K562 (cell line): ENCODE results near the gene PIK3R2. TPM values are rescaled to one million over a fixed set of nuclear protein-coding genes. Genes with fewer than 3 reads are reported as not detected.

ENCODE experiments used
- ATAC-seq: fragments of 200-7000 bp; cut with Tn5 transposase; 3 replicates; pipeline ENCODE4 v1.9.1; 2020; ENCODE audit warnings: moderate library complexity
- BruUV-seq: library from RNA; stranded (reverse); fragments of 400-500 nt; replicated peaks from 2 replicates; lab custom pipeline; 2021; lab: Mats Ljungman, UMichigan
- CTCF ChIA-PET: fragments of 300-600 bp; formaldehyde crosslinking; extraction: SDS; loops from one replicate; lab custom pipeline; 2021; ENCODE audit warnings: low intra/inter-chr PET ratio; lab: Yijun Ruan, JAX
- POLR2A ChIA-PET: fragments of 300-600, 350-650 bp; sonication (Branson Sonifier 250); formaldehyde crosslinking; extraction: SDS; loops from one replicate; lab custom pipeline; 2021; ENCODE audit warnings: antibody characterized with exemption, inconsistent platforms; lab: Yijun Ruan, JAX
- DNase-seq, 4 experiments: peaks; one replicate each; pipeline versions ENCODE4 v3.0.0 to v3.0.0-alpha.2; 2011 to 2018; ENCODE audit warnings: low spot score in 3 of 4, mixed read lengths in 3 of 4; ENCODE audit errors: extremely low read depth in 1 of 4
- FAIRE-seq: peaks from 2 replicates; lab custom pipeline; 2011; peaks lifted over from hg19 to GRCh38; lab: Jason Lieb, UNC
- H2AFZ ChIP-seq: 2 replicates; pipeline ENCODE4 v1.6.0; 2011; ENCODE audit warnings: low read depth, low read length, control low read depth, inconsistent platforms
- H3K27ac ChIP-seq: fragments of 200-600 bp; 3 replicates; pipeline ENCODE4 v1.8.0; 2011; ENCODE audit warnings: low read depth, mild to moderate bottlenecking, control low read depth, inconsistent platforms, low read length, moderate library complexity, mixed read lengths; ENCODE audit errors: extremely low read depth
- H3K27me3 ChIP-seq, 2 experiments: fragments of 300-600 bp in 1 of 2; 2 replicates in 1 of 2; 3 replicates in 1 of 2; pipeline versions ENCODE4 v1.6.0 to v1.8.0; 2011; ENCODE audit warnings: inconsistent platforms in 2 of 2, low read length in 2 of 2, mild to moderate bottlenecking in 1 of 2, mixed read lengths in 1 of 2, moderate library complexity in 1 of 2; ENCODE audit not compliant: control insufficient read depth in 2 of 2, insufficient read depth in 2 of 2
- H3K36me3 ChIP-seq: fragments of 300-600 bp; 3 replicates; pipeline ENCODE4 v1.8.0; 2011; ENCODE audit warnings: mild to moderate bottlenecking, low read length, inconsistent platforms; ENCODE audit not compliant: control insufficient read depth, insufficient read depth
- H3K4me1 ChIP-seq, 2 experiments: fragments of 200-600 bp in 1 of 2; replicated peaks in 1 of 2; 2 replicates in 1 of 2; 3 replicates in 1 of 2; pipeline versions ENCODE4 v1.5.1 to v1.8.0; 2011; ENCODE audit warnings: inconsistent platforms in 2 of 2, low read length in 2 of 2, mild to moderate bottlenecking in 1 of 2, mixed read lengths in 1 of 2, moderate library complexity in 1 of 2; ENCODE audit not compliant: control insufficient read depth in 2 of 2, insufficient read depth in 2 of 2
- H3K4me2 ChIP-seq: 2 replicates; pipeline ENCODE4 v1.6.1; 2011; ENCODE audit warnings: low read length, control low read depth, inconsistent platforms, mixed read lengths; ENCODE audit not compliant: insufficient read depth
- H3K4me3 ChIP-seq: fragments of 200-600 bp; sonication (generic), shearing (Covaris generic); 2 replicates; pipeline ENCODE4 v1.5.1; 2016; ENCODE audit warnings: control low read depth, inconsistent platforms
- H3K79me2 ChIP-seq: fragments of 200-600 bp; 3 replicates; pipeline ENCODE4 v1.8.0; 2011; ENCODE audit warnings: low read length, inconsistent platforms; ENCODE audit not compliant: control insufficient read depth, insufficient read depth
- H3K9ac ChIP-seq, 2 experiments: 2 replicates each; pipeline versions ENCODE4 v1.6.0 to v1.6.1; 2011; ENCODE audit warnings: low read depth in 2 of 2, low read length in 2 of 2, control low read depth in 1 of 2, inconsistent platforms in 1 of 2, mild to moderate bottlenecking in 1 of 2, mixed read lengths in 1 of 2; ENCODE audit not compliant: insufficient read depth in 1 of 2
- H3K9me1 ChIP-seq: one replicate; pipeline ENCODE4 v1.6.0; 2011; ENCODE audit warnings: inconsistent platforms, mild to moderate bottlenecking, low read length, moderate library complexity; ENCODE audit not compliant: control insufficient read depth, insufficient read depth
- H3K9me3 ChIP-seq: replicated peaks from 2 replicates; pipeline ENCODE4 v1.5.1; 2011; ENCODE audit warnings: low read depth, low read length, inconsistent platforms; ENCODE audit not compliant: control insufficient read depth, insufficient read depth
- H4K20me1 ChIP-seq: replicated peaks from 2 replicates; pipeline ENCODE4 v1.6.1; 2011; ENCODE audit warnings: low read length, inconsistent platforms, mixed read lengths; ENCODE audit not compliant: control insufficient read depth, insufficient read depth
- CREB5 ChIP-seq: fragments of 250-450 bp; sonication (Bioruptor Pico); IDR thresholded peaks from 2 replicates; pipeline ENCODE4 v1.5.0; 2020; ENCODE audit warnings: mild to moderate bottlenecking
- ELF1 ChIP-seq: fragments of 200-800 bp; sonication (Bioruptor generic); IDR thresholded peaks from 2 replicates; pipeline ENCODE4 v1.6.1; 2016; ENCODE audit warnings: missing genetic modification characterization, missing compliant biosample characterization
- GTF2A2 ChIP-seq: IDR thresholded peaks from 2 replicates; pipeline ENCODE4 v1.6.1; 2016; ENCODE audit warnings: mild to moderate bottlenecking, missing genetic modification characterization, missing compliant biosample characterization
- HOMEZ ChIP-seq: fragments of 250-450 bp; sonication (Bioruptor Pico); IDR thresholded peaks from 2 replicates; pipeline ENCODE4 v1.4.0; 2020; ENCODE audit warnings: mild to moderate bottlenecking, moderate library complexity
- LEF1 ChIP-seq: fragments of 450-650 bp; IDR thresholded peaks from 2 replicates; pipeline ENCODE4 v1.6.1; 2016; ENCODE audit warnings: mild to moderate bottlenecking
- MYC ChIP-seq, 2 experiments: fragments of 250-450 bp in 1 of 2; sonication (Bioruptor Pico) in 1 of 2; IDR thresholded peaks; 2 replicates each; pipeline versions ENCODE4 v1.5.1 to v1.6.1; 2012 to 2021; ENCODE audit warnings: low read depth in 2 of 2, borderline replicate concordance in 1 of 2, improper control_type of control experiment in 1 of 2, low read length in 1 of 2, mild to moderate bottlenecking in 1 of 2, moderate library complexity in 1 of 2
- PHB2 ChIP-seq: fragments of 450-650 bp; IDR thresholded peaks from 2 replicates; pipeline ENCODE4 v1.6.1; 2017; ENCODE audit warnings: low read depth
- STAG1 ChIP-seq: sonication (generic); formaldehyde crosslinking; IDR thresholded peaks from 2 replicates; pipeline ENCODE4 v1.5.0; 2020; ENCODE audit warnings: missing genetic modification reagents, borderline replicate concordance
- ZFP36 ChIP-seq: fragments of 150-350 bp; IDR thresholded peaks from 2 replicates; pipeline ENCODE4 v1.6.1; 2018; ENCODE audit warnings: low read length, low read depth; ENCODE audit not compliant: partially characterized antibody
- ZNF12 ChIP-seq: sonication (generic); formaldehyde crosslinking; IDR thresholded peaks from 2 replicates; pipeline ENCODE4 v1.4.0; 2020; ENCODE audit warnings: mild to moderate bottlenecking, missing genetic modification reagents
- ZNF324 ChIP-seq: fragments of 250-450 bp; sonication (Bioruptor Pico); IDR thresholded peaks from 2 replicates; pipeline ENCODE4 v1.4.0; 2020; ENCODE audit warnings: mild to moderate bottlenecking
- ZNF431 ChIP-seq: sonication (generic); formaldehyde crosslinking; IDR thresholded peaks from 2 replicates; pipeline ENCODE4 v1.8.0; 2022; ENCODE audit warnings: mild to moderate bottlenecking, missing genetic modification reagents
- WGBS: fragments of 100-300 bp; shearing (Covaris generic); methylation state at CpG from one replicate; pipeline ENCODE4 v1.1.6; 2016; ENCODE audit warnings: low coverage, mixed read lengths; ENCODE audit not compliant: insufficient coverage; ENCODE audit errors: missing lambda C conversion rate; 5-methylcytosine and 5-hydroxymethylcytosine counted together
- in situ Hi-C: fragments of 300-500 bp; cut with MboI; formaldehyde crosslinking; loops from 4 replicates; pipeline ENCODE4 v1.15.0; 2018; ENCODE audit warnings: inconsistent platforms, mixed read lengths
- intact Hi-C: fragments of 100-400 bp; cut with micrococcal nuclease; formaldehyde crosslinking; loops from 2 replicates; pipeline ENCODE4 v1.14.2; 2022
- polyA plus RNA-seq, 8 experiments: library from polyadenylated mRNA; depleted of rRNA in 4 of 8; stranded (reverse) in 5 of 8; unstranded in 3 of 8; fragments of >200 nt; fragmentation: Nextera tagmentation in 2 of 8; fragmentation: Illumina TruSeq in 1 of 8; extraction: Ambion mirVana in 2 of 8; extraction: Trizol in 1 of 8; gene quantifications; 2 replicates each; pipeline versions ENCODE4 v1.2.1 to v1.2.3, GENCODE V29; 2011 to 2014; ENCODE audit warnings: inconsistent platforms in 1 of 8, missing spikeins in 1 of 8
- total RNA-seq, 7 experiments: library from RNA; depleted of rRNA in 6 of 7; stranded (reverse); fragments of >200 nt in 6 of 7; fragmentation: Illumina TruSeq in 2 of 7; extraction: Trizol in 2 of 7; gene quantifications; 2 replicates each; pipeline versions ENCODE4 v1.2.1 to v1.2.3, GENCODE V29; 2011 to 2021; ENCODE audit warnings: low replicate concordance in 1 of 7

The PIK3R2 gene
- total and polyA plus RNA-seq, 9 of the 15 experiments (the other 6 are each of a cell fraction or from before 2014, with no cell fraction given) = 0.39 to 37.9 (median 5.3) TPM

GRCh38 chr19:18218159-18218558 lies 65.2 kb downstream of the PIK3R2 start:
- Histone ChIP-seq H3K27ac (no peak overlapping the region), H3K4me1 (peaks cover 15 to 39% of the 10 kb centered on the region in 2 experiments; a peak in 4 of 5 replicates), H3K9me3 (no peaks in the 10 kb centered on the region), H3K27me3 (no peaks in the 10 kb centered on the region), H3K36me3 (no peaks in the 10 kb centered on the region), H2AFZ (no peak overlapping the region), H3K4me2 (no peak overlapping the region), H4K20me1 (no peaks in the 10 kb centered on the region), H3K79me2 (no peaks in the 10 kb centered on the region), H3K4me3 (no peak overlapping the region), H3K9me1 (no peaks in the 10 kb centered on the region), H3K9ac (peak overlapping the region in 1 of 2 experiments; percentile 59; a peak in 1 of 4 replicates)
- ChIA-PET CTCF (no interaction called here), POLR2A (no interaction called here)
- 44% methylated on average over 17 of the region's 17 CpGs for WGBS
- DNase-seq (no peak), ATAC-seq (no peak), FAIRE-seq (no peak)
- BruUV-seq = no TSS peak
- in situ Hi-C loops (no loop called here), intact Hi-C loops (no loop called here)
- TF ChIP-seq MYC (IDR thresholded peaks at IDR 0.05; ENCODE audit: low read depth, low read length) = no peak
- TF ChIP-seq MYC (CRISPR knock-in tag; IDR thresholded peaks at IDR 0.05; ENCODE audit: borderline replicate concordance, low read depth) = no peak
- no peak for TF ChIP-seq ZNF12
- TF ChIP-seq STAG1 (CRISPR knock-in tag) = no peak
- no peak for TF ChIP-seq ZNF431 (CRISPR knock-in tag)
- TF ChIP-seq GTF2A2 (tag) = no peak
- TF ChIP-seq ZNF324 (CRISPR knock-in tag) = no peak
- TF ChIP-seq PHB2 = no peak
- no peak for TF ChIP-seq HOMEZ (CRISPR knock-in tag)
- no peak for TF ChIP-seq ZFP36
- no peak for TF ChIP-seq CREB5 (CRISPR knock-in tag)
- TF ChIP-seq LEF1 = no peak
- no peak for TF ChIP-seq ELF1 (tag)
